ENCODE measurements around the gene GSTM3. TPM values are rescaled to one million over a fixed set of nuclear protein-coding genes. Genes with fewer than 3 reads are reported as not detected.

Gene GSTM3
- total RNA-seq, 1 experiment from 2014 or later = 2.2 TPM

- no peak for TF ChIP-seq AFF4 (CRISPR knock-in tag; IDR thresholded peaks at IDR 0.05; ENCODE audit: borderline replicate concordance)
- TF ChIP-seq SMAD4 (CRISPR knock-in tag; IDR thresholded peaks at IDR 0.05) = no peak
- TF ChIP-seq, protein P1, sequence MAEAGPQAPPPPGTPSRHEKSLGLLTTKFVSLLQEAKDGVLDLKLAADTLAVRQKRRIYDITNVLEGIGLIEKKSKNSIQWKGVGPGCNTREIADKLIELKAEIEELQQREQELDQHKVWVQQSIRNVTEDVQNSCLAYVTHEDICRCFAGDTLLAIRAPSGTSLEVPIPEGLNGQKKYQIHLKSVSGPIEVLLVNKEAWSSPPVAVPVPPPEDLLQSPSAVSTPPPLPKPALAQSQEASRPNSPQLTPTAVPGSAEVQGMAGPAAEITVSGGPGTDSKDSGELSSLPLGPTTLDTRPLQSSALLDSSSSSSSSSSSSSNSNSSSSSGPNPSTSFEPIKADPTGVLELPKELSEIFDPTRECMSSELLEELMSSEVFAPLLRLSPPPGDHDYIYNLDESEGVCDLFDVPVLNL (CRISPR knock-in tag; IDR thresholded peaks at IDR 0.05; ENCODE audit: borderline replicate concordance, low read depth) = no peak
- TF ChIP-seq MLX (CRISPR knock-in tag; IDR thresholded peaks at IDR 0.05) = no peak
- TF ChIP-seq ZNF416 (CRISPR knock-in tag; IDR thresholded peaks at IDR 0.05) = no peak
- TF ChIP-seq, protein P2, sequence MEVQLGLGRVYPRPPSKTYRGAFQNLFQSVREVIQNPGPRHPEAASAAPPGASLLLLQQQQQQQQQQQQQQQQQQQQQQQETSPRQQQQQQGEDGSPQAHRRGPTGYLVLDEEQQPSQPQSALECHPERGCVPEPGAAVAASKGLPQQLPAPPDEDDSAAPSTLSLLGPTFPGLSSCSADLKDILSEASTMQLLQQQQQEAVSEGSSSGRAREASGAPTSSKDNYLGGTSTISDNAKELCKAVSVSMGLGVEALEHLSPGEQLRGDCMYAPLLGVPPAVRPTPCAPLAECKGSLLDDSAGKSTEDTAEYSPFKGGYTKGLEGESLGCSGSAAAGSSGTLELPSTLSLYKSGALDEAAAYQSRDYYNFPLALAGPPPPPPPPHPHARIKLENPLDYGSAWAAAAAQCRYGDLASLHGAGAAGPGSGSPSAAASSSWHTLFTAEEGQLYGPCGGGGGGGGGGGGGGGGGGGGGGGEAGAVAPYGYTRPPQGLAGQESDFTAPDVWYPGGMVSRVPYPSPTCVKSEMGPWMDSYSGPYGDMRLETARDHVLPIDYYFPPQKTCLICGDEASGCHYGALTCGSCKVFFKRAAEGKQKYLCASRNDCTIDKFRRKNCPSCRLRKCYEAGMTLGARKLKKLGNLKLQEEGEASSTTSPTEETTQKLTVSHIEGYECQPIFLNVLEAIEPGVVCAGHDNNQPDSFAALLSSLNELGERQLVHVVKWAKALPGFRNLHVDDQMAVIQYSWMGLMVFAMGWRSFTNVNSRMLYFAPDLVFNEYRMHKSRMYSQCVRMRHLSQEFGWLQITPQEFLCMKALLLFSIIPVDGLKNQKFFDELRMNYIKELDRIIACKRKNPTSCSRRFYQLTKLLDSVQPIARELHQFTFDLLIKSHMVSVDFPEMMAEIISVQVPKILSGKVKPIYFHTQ (CRISPR knock-in tag; IDR thresholded peaks at IDR 0.05) = no peak
- TF ChIP-seq IRF2 (CRISPR knock-in tag; IDR thresholded peaks at IDR 0.05; ENCODE audit: borderline replicate concordance, low read depth) = no peak
- no peak for TF ChIP-seq CREB1 (CRISPR knock-in tag; IDR thresholded peaks at IDR 0.05)
- TF ChIP-seq, protein P3, sequence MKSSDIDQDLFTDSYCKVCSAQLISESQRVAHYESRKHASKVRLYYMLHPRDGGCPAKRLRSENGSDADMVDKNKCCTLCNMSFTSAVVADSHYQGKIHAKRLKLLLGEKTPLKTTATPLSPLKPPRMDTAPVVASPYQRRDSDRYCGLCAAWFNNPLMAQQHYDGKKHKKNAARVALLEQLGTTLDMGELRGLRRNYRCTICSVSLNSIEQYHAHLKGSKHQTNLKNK (CRISPR knock-in tag; IDR thresholded peaks at IDR 0.05) = no peak
- no peak for TF ChIP-seq ZNF138 (CRISPR knock-in tag; conservative IDR thresholded peaks at IDR 0.05)
Observed at GRCh38 chr1:109787845-109788601, 47.2 kb upstream of the GSTM3 start (continued).

DNA sequence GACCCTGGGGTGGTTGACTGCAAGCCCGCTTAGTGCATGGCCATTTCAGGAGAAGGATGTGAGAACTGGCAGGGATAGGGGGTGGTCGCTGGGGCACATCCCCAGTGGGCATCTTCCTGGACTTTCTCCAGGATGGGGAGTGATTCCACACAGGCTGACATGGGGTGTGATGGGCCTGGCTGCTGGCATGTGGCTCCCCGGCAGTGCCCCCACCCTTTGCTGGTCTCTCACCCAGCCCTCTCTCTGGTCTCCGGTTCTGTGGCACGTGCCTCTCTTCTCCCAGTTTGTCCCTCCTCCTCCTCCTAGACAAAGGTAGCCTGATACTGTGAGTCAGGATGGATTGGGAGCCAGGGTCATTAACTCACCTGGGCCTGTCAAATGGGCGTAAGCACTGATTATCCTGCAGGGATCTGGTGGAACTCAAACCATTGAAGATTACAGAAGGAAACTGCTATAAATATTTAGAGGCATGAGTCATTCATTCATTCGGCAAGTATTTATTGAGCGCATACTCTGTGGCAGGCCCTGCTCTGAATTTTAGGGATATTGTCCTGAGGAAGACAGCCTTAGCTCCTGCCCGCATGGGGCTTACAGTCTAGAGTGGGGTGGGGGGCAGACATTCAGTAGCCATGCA lies 46.5 kb upstream of the GSTM3 start:
- no peak for ATAC-seq
- H3K4me1 Mint-ChIP-seq = peaks cover 34% of the 10 kb centered on the region
- CTCF ChIA-PET = interaction anchor here (2.4 to 17.4 kb wide), 3 partner anchors 10 to 197 kb away, joined by 17 to 341 read pairs (median 20); partner anchors contain the start of gene AHCYL1
- no peaks in the 10 kb centered on the region for H3K36me3 Mint-ChIP-seq
- no peak for DNase-seq (ENCODE audit: low spot score)
- H3K9me3 Mint-ChIP-seq = no peaks in the 10 kb centered on the region
- H3K4me3 Mint-ChIP-seq = no peak overlapping the region
- no peaks in the 10 kb centered on the region for H3K27me3 Mint-ChIP-seq (ENCODE audit: low read depth)
- H3K27ac Mint-ChIP-seq = no peak overlapping the region
- POLR2A ChIA-PET = interaction anchor here (0.6 to 1.3 kb wide), 3 partner anchors 120 to 197 kb away, joined by 3 read pairs; partner anchors contain the start of gene AHCYL1
- TF ChIP-seq ATF1 (CRISPR knock-in tag; IDR thresholded peaks at IDR 0.05) (no peak), MXD4 (CRISPR knock-in tag; IDR thresholded peaks at IDR 0.05; ENCODE audit: borderline replicate concordance) (no peak), KAT7 (CRISPR knock-in tag; IDR thresholded peaks at IDR 0.05; ENCODE audit: borderline replicate concordance) (no peak), MLX (CRISPR knock-in tag; IDR thresholded peaks at IDR 0.05) (no peak), SMAD4 (CRISPR knock-in tag; IDR thresholded peaks at IDR 0.05) (no peak), JUN (CRISPR knock-in tag; IDR thresholded peaks at IDR 0.05) (no peak), SMAD3 (CRISPR knock-in tag; IDR thresholded peaks at IDR 0.05; ENCODE audit: borderline replicate concordance) (no peak), ZNF232 (CRISPR knock-in tag; IDR thresholded peaks at IDR 0.05) (no peak), NFYB (CRISPR knock-in tag; conservative IDR thresholded peaks at IDR 0.05; ENCODE audit: low read depth) (no peak), CREB1 (CRISPR knock-in tag; IDR thresholded peaks at IDR 0.05) (no peak)
- TF ChIP-seq, protein P4, sequence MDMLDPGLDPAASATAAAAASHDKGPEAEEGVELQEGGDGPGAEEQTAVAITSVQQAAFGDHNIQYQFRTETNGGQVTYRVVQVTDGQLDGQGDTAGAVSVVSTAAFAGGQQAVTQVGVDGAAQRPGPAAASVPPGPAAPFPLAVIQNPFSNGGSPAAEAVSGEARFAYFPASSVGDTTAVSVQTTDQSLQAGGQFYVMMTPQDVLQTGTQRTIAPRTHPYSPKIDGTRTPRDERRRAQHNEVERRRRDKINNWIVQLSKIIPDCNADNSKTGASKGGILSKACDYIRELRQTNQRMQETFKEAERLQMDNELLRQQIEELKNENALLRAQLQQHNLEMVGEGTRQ (CRISPR knock-in tag; IDR thresholded peaks at IDR 0.05) = no peak
- TF ChIP-seq, protein P1 (CRISPR knock-in tag; IDR thresholded peaks at IDR 0.05; ENCODE audit: borderline replicate concordance, low read depth) = no peak
